Stimulated activated CD8-positive, alpha-beta memory T cell treated with anti-CD3 and anti-CD28 coated beads, Interleukin-12 subunit alpha, Interleukin-12 subunit beta, amount 100 ng/mL, for 4 hours (primary cell): ENCODE results near the gene C9orf50.

Experiments used
- DNase-seq: peaks from one replicate; pipeline ENCODE4 v3.0.0-alpha.2; 2020; ENCODE audit warnings: low read depth

C9orf50 gene

DNA sequence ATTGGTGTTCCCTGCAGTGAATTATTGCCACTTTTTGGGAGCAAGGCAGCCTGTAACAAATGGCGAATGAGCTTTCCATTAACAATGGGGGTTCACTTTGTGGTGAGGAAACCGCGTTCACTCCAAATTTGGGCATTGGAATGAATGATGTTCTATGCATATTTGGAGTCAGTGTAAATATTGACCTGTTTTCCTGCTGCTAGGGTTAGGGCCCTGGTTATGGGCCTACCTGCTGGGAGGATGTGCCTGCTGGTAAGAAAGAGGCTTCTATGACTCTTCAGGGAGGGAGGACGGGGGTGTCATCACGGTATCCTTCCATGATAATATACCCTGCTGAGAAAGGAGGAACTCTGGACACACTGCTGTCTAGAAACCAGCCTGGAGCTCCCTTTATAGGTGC, 29.0 kb downstream of the C9orf50 start:
- DNase-seq, result no peak

- DNase-seq, result no peak
Observed at GRCh38 chr9:129590466-129590865, 30.4 kb downstream of the C9orf50 start.

DNA sequence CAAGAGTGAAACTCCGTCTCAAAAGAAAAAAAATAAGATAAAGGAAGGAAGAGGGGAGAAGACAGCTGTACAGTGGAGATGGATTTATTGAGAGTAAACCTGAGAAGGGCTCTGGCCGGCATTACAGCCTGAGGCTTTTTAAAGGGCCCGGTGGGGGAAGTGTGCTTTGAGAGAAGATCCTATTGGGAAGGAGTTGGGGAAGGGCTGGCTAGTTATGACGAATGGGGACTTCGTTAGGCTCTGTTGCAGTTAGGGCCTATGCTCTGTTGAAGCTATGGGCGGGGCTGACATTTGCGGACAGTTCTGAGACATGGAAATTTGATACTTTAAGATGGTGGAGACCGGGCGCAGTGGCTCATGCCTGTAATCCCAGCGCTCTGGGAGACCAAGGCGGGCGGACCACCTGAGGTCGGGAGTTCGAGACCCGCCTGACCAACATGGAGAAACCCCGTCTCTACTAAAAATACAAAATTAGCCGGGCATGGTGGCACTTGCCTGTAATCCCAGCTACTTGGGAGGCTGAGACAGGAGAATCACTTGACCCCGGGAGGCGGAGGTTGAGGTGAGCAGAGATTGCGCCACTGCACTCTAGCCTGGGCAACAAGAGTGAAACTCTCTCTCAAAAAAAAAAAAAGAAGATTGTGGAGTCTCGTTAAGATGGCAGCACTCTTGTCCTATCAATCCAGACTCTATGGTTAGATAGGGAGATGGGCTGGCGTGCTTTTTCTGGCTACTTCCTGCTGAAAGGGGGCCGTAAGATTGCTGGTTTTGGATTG, 33.2 kb downstream of the C9orf50 start:
- no peak for DNase-seq

DNA sequence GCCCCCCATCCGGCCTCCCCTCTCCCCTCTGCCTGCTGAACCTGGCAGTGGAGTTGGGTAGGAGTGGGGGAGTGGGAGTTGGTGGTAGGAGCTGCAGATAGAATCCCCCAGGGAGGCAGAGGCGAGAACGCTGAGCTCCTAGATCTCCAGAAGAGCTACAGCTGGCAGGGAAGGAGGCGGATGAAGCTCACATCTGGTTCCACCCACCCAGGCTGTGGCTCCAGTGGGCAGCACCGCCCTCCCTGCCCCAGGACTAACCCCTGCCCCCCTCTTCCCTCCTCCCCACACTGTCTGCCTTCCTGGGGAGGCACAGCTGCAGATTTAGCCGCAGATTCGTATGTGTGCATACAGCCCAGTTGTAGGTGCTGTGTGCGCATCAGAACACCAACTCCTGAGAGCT, 34.2 kb downstream of the C9orf50 start:
- no peak for DNase-seq

GRCh38 chr9:129586245-129586644, 34.7 kb downstream of the C9orf50 start:
- no peak for DNase-seq

GRCh38 chr9:129585352-129585751, 35.5 kb downstream of the C9orf50 start:
- no peak for DNase-seq

DNA sequence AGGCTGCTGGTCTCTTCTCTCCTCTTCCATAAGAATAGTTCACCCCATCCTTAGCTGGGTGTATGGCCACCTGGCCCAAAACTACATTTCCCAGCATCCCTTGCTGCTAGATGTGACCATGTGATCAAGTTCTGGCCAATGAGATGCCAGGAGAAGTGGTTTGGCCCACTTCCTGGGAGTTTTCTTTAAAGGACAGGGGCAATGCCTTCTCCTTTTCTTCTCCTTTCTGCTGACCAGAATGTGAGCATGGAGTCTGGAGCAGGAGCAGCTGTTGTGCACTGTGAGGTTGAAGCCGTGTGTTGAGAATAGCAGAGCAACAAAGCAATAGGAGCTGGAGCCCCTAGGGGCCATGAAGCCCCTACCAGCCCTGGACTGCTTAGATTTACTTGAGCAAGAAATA, 36.8 kb downstream of the C9orf50 start:
- DNase-seq, result no peak

- no peak for DNase-seq
Observed at GRCh38 chr9:129583308-129584038, 37.4 kb downstream of the C9orf50 start.

DNA sequence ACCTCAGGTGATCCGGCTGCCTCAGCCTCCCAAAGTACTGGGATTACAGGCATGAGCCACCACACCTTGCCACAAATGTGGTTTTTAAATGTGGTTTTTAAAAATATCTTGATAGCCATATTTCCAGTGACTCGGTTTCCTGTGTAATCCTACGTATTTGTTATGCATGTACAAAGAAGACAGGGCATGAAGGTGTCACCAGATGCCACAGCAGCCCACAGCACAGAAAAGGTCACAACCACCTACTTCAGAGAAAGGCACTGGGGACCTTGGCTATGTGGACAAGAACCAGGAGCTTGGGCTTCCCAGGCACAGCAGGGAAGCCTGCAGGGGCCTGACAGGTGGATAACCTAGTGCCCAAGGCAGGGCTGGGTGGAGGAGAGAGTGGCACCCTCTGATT, 38.0 kb downstream of the C9orf50 start:
- no peak for DNase-seq

DNA sequence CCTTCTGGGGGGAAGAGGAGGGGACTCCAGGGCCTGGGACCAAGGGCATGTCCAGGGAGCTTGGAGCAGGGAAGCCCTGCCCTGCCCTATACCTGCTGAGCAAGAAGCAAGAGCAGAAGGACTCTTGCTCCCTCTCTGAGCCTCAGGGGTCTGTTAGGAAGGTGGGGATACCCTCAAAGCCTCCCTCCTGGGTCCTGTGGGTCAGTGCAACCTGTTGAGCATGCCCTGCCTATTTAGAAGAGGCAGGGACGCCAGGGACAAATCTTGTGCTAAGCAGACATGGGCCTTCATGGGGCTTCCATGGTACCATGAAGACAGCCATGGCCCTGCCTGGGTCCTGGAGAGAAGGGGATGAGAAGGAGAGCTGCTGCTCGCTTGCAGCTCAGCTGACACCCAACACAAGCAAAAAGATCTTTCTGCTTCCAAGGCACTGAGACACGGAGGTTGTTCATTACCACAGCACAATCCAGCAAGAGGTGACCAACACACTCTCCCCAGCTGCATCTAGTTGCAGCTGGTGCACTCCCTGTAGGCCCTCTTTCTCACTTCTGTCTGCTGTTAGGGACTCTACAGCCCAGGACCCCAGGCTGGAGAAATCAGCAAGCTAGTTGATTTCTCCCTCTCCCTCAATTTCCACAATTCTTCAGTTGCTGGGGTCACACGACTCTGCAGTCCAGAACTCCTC, 39.3 kb downstream of the C9orf50 start:
- DNase-seq, result no peak

GRCh38 chr9:129580211-129580915, 40.5 kb downstream of the C9orf50 start:
- no peak for DNase-seq

DNA sequence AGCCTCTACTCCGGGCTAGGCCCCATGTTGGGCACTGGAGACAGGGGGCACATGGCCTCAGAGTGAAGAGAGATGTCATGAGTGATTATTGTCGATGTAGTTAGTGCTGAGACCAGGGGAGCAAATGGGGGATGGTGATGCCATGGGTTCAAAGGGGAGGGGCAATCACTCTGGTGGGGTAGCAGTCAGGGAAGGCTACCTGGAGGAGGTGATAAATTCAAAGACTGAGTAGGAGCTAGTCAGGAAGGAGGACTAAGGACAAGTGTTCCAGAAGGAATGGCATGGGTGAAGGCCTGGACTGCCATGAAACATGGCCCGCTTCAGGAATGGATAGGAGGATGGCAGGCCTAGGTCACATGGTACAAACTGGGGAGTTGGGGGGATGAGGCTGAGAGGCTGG, 41.6 kb downstream of the C9orf50 start:
- DNase-seq, result no peak

- no peak for DNase-seq
Observed at GRCh38 chr9:129576546-129577543, 44.1 kb downstream of the C9orf50 start.

DNA sequence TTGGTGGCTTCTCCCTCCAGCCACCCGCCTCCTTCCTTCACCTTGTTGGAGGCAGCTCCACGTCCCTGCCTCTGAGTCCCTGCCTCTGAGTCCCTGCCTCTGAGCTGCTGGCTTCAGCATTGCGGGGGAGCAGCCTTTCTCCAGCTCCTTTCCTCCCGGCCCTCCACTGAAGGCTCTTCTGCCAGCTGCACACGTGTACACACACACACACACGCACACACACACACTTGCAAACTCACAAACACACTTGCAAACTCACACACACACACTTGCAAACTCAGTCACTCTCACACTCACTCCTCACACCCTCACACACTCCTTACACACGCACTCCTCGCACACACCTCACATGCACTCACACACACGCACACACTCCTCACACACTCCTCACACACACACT, 45.1 kb downstream of the C9orf50 start:
- no peak for DNase-seq

DNA sequence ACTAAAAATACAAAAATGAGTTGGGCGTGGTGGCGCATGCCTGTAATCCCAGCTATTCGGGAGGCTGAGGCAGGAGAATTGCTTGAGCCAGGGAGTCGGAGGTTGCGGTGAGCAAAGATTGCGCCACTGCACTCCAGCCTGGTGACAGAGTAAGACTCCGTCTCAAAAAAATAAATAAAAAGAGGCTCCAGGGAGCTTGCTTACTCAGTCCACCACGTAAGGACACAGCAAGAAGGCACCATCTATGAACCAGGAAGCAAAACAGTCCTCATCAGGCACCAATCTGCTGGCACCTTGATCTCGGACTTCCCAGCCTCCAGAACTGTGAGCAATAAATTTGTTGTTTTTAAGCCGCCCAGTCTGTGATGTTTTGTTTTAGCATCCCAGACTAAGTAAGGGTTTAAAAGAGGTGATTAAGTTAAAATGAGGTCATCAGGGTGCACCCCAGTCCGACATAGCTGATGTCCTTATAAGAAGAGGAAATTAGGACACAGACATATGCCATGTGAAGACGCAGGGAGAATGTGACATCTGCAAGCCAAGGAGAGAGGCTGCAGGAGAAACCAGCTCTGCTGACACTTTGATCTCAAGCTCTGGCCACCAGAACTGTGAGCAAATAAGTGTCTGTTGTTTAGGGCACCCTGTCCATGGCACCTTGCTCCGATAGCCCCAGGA, 45.9 kb downstream of the C9orf50 start:
- no peak for DNase-seq

GRCh38 chr9:129573977-129574376, 46.9 kb downstream of the C9orf50 start:
- no peak for DNase-seq

GRCh38 chr9:129572517-129572916, 48.4 kb downstream of the C9orf50 start:
- no peak for DNase-seq

DNA sequence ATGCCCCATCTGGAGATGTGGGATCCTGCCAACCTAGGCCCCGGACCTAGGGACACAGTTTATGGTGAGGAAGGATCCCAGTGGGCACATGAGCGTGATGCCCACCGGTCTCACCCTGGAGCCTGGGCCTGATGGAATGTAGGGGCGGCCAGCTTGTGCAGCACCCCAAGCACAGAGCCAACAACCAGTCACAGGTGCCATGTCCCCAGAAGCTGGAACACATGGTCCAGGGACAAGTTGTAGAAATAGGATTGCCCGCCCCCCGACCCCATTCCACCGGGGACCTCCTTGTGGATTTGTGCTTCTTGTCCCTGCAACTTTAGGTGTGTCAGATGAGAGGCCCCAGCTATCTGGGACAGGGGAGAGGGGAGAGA, 48.9 kb downstream of the C9orf50 start:
- DNase-seq, result no peak

DNA sequence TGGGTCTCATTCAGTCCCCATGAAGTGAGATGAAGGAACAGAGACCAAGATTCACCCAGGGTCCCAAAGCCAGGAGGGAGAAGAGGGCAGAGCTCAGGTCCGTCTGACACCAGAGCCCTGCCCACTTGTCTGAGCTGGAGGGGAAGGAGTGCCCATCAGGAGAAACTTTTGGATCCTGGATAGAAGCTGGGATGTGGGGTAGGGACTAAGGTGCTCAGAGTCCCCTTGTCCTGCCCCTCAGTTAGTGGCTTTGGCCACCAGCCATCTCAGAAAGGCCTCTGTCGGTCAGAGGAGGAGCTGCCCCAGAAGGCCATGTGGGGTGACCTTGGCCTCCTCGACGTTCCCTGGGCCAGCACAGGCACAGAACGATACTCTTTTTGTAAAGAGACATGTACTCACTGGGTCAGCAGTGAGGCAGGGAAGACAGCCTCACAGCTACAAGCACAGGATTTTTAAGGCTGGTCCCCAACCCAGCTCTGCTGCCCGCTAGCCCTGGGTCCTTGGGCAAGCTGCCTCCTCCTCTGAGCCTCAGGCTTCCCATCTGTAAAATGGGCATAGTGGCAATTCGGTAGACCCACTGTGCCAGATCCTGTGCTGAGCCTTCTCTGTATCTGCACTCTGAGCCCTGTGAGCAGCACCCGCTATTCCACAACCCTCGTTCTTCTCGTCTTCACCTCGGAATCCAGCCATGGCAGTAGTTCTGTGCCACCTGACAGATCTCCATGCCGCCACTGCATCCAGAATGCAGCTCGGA, 49.4 kb downstream of the C9orf50 start:
- DNase-seq, result no peak
